ENCODE measurements around the gene EEF2K. TPM values are rescaled to one million over a fixed set of nuclear protein-coding genes. Genes with fewer than 3 reads are reported as not detected.

The EEF2K gene
- total and polyA plus RNA-seq, 2 of the 13 experiments (the other 11 are each of a cell fraction or from before 2014, with no cell fraction given), result 22.0 to 23.8 TPM

DNA sequence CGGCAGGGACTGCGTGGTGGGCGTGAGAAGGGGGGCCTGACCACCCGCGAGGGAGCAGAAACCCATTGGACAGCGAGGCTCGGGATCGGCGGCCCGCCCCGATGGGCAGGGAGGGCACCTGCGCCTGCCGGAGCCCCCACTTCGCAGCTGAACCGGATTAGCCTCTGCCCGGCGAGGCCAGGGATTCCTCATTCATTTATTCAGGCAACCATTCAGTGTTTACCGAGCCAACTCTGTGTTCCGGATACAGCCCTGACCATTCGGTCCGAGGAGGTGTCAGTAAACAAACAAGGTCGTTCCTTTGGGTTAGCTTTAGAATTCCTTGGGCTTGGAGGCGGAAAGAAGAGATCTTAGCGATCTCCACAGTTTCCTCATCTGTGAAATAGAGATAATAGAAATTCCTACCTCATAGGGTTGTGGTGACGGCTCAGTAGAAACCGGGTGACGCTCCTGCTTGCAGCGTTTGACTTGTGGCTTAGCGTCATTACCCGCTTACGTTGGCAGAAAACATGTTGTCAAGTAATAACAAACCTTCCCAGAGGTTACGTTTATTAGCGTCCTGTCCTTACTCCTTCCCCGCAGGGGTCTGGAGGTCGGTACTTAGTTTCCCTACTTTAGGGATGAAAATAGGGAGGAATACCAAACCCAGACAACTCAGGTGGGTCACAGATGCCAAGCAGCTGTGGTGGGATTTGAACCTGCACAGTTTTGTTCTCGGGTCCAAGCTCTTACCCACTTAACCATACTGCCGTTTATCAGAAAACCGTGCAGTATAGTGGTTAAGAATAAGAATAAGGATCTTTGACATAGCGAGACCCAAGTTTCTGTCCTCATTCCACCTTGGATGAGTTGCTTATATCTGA lies 92.0 kb downstream of the EEF2K start (continued):
- TF ChIP-seq, protein P1, sequence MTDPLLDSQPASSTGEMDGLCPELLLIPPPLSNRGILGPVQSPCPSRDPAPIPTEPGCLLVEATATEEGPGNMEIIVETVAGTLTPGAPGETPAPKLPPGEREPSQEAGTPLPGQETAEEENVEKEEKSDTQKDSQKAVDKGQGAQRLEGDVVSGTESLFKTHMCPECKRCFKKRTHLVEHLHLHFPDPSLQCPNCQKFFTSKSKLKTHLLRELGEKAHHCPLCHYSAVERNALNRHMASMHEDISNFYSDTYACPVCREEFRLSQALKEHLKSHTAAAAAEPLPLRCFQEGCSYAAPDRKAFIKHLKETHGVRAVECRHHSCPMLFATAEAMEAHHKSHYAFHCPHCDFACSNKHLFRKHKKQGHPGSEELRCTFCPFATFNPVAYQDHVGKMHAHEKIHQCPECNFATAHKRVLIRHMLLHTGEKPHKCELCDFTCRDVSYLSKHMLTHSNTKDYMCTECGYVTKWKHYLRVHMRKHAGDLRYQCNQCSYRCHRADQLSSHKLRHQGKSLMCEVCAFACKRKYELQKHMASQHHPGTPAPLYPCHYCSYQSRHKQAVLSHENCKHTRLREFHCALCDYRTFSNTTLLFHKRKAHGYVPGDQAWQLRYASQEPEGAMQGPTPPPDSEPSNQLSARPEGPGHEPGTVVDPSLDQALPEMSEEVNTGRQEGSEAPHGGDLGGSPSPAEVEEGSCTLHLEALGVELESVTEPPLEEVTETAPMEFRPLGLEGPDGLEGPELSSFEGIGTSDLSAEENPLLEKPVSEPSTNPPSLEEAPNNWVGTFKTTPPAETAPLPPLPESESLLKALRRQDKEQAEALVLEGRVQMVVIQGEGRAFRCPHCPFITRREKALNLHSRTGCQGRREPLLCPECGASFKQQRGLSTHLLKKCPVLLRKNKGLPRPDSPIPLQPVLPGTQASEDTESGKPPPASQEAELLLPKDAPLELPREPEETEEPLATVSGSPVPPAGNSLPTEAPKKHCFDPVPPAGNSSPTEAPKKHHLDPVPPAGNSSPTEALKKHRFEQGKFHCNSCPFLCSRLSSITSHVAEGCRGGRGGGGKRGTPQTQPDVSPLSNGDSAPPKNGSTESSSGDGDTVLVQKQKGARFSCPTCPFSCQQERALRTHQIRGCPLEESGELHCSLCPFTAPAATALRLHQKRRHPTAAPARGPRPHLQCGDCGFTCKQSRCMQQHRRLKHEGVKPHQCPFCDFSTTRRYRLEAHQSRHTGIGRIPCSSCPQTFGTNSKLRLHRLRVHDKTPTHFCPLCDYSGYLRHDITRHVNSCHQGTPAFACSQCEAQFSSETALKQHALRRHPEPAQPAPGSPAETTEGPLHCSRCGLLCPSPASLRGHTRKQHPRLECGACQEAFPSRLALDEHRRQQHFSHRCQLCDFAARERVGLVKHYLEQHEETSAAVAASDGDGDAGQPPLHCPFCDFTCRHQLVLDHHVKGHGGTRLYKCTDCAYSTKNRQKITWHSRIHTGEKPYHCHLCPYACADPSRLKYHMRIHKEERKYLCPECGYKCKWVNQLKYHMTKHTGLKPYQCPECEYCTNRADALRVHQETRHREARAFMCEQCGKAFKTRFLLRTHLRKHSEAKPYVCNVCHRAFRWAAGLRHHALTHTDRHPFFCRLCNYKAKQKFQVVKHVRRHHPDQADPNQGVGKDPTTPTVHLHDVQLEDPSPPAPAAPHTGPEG (CRISPR knock-in tag; IDR thresholded peaks at IDR 0.05), result 0 out of 2 replicates have a peak, but pooled peaks have one; percentile 51
- TF ChIP-seq MLLT10 (CRISPR knock-in tag; IDR thresholded peaks at IDR 0.05) (no peak; the same call in 1 of the 2 replicates), ATM (IDR thresholded peaks at IDR 0.05; ENCODE audit: borderline replicate concordance) (no peak), ZSCAN22 (CRISPR knock-in tag; IDR thresholded peaks at IDR 0.05) (no peak), NR2F2 (IDR thresholded peaks at IDR 0.05; ENCODE audit: borderline replicate concordance, low read depth) (0 out of 2 replicates have a peak, but pooled peaks have one; percentile 46), ZNF496 (CRISPR knock-in tag; IDR thresholded peaks at IDR 0.05; ENCODE audit: insufficient replicate concordance) (no peak), ZNF232 (CRISPR knock-in tag; IDR thresholded peaks at IDR 0.05; ENCODE audit: borderline replicate concordance) (peak; percentile 48; the same call in 1 of the 2 replicates), NCOR1 (IDR thresholded peaks at IDR 0.05; ENCODE audit: borderline replicate concordance, low read length) (peak; percentile 52), HNRNPK (IDR thresholded peaks at IDR 0.05; ENCODE audit: low read depth, low read length, poor library complexity, severe bottlenecking) (no peak), ZMYM3 (CRISPR knock-in tag; IDR thresholded peaks at IDR 0.05) (0 out of 2 replicates have a peak, but pooled peaks have one; percentile 8), ZNF629 (CRISPR knock-in tag; conservative IDR thresholded peaks at IDR 0.05) (peak; percentile 28; the same call in 1 of the 2 replicates), YY1 (IDR thresholded peaks at IDR 0.05; ENCODE audit: insufficient read depth, insufficient replicate concordance, low read depth, low read length) (peak; percentile 8)
- TF ChIP-seq, protein P2, sequence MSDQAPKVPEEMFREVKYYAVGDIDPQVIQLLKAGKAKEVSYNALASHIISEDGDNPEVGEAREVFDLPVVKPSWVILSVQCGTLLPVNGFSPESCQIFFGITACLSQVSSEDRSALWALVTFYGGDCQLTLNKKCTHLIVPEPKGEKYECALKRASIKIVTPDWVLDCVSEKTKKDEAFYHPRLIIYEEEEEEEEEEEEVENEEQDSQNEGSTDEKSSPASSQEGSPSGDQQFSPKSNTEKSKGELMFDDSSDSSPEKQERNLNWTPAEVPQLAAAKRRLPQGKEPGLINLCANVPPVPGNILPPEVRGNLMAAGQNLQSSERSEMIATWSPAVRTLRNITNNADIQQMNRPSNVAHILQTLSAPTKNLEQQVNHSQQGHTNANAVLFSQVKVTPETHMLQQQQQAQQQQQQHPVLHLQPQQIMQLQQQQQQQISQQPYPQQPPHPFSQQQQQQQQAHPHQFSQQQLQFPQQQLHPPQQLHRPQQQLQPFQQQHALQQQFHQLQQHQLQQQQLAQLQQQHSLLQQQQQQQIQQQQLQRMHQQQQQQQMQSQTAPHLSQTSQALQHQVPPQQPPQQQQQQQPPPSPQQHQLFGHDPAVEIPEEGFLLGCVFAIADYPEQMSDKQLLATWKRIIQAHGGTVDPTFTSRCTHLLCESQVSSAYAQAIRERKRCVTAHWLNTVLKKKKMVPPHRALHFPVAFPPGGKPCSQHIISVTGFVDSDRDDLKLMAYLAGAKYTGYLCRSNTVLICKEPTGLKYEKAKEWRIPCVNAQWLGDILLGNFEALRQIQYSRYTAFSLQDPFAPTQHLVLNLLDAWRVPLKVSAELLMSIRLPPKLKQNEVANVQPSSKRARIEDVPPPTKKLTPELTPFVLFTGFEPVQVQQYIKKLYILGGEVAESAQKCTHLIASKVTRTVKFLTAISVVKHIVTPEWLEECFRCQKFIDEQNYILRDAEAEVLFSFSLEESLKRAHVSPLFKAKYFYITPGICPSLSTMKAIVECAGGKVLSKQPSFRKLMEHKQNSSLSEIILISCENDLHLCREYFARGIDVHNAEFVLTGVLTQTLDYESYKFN (CRISPR knock-in tag; conservative IDR thresholded peaks at IDR 0.05), result no peak
- TF ChIP-seq, protein P3, sequence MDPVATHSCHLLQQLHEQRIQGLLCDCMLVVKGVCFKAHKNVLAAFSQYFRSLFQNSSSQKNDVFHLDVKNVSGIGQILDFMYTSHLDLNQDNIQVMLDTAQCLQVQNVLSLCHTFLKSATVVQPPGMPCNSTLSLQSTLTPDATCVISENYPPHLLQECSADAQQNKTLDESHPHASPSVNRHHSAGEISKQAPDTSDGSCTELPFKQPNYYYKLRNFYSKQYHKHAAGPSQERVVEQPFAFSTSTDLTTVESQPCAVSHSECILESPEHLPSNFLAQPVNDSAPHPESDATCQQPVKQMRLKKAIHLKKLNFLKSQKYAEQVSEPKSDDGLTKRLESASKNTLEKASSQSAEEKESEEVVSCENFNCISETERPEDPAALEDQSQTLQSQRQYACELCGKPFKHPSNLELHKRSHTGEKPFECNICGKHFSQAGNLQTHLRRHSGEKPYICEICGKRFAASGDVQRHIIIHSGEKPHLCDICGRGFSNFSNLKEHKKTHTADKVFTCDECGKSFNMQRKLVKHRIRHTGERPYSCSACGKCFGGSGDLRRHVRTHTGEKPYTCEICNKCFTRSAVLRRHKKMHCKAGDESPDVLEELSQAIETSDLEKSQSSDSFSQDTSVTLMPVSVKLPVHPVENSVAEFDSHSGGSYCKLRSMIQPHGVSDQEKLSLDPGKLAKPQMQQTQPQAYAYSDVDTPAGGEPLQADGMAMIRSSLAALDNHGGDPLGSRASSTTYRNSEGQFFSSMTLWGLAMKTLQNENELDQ (CRISPR knock-in tag; IDR thresholded peaks at IDR 0.05; ENCODE audit: borderline replicate concordance), result peak; percentile 40; the same call in 1 of the 2 replicates

Measured in HepG2 (cell line).